ENCODE results near the gene TNNI3.
A peak's percentile ranks its signal among the peaks of the same experiment; 100 is the strongest.

Gene TNNI3

GRCh38 chr19:55146705-55147273 lies 10.7 kb downstream of the TNNI3 start:
- DNase-seq (ENCODE audit: low spot score): peak; percentile 88

GRCh38 chr19:55146078-55146704 lies 11.3 kb downstream of the TNNI3 start:
- peak; percentile 79 for DNase-seq (ENCODE audit: low spot score)

GRCh38 chr19:55145232-55145631 lies 12.3 kb downstream of the TNNI3 start:
- DNase-seq (ENCODE audit: low spot score): no peak

DNA sequence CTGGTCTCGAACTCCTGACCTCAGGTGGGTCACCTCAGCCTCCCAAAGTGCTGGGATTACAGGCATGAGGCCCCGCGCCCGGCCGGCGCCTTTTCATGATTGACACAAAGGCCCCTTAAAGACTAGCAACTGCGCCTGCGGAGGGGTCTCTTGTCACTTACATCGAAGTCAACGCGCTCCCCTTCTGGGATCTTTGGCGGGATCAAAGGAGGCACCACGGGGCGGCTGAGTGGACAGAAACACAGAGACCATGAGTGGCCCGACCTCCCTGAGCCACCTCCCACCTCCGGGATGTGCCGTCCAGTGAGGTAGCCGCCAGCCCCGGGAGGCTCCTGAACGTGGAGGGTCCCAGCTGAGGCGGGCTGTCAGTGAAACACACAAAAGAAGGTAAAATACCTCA lies 15.8 kb downstream of the TNNI3 start:
- DNase-seq (ENCODE audit: low spot score): no peak

DNA sequence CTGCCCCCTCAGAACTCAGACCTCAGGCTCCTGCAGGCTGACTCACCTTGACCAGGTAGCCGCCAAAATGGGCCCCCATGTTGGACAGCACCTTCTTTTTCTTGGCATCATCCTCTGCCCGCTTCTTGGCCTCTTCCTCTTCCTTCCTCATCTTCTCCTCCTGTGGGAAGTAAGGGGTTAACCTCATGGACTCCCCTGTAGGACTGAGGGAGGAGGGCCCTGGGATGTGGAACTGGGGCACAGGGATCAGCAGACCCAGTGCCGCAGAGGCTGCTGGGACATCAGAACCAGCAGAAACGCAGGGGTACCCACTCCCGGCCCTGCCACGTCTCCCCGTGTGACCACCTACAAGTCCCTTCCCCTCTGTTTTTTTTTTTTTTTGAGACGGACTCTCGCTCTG lies 19.6 kb downstream of the TNNI3 start:
- DNase-seq (ENCODE audit: low spot score): no peak

GRCh38 chr19:55136399-55137102 lies 21.0 kb downstream of the TNNI3 start:
- no peak for DNase-seq (ENCODE audit: low spot score)

- DNase-seq (ENCODE audit: low spot score): no peak
These were observed 22.8 kb downstream of the TNNI3 start for GRCh38 chr19:55134736-55135135.

DNA sequence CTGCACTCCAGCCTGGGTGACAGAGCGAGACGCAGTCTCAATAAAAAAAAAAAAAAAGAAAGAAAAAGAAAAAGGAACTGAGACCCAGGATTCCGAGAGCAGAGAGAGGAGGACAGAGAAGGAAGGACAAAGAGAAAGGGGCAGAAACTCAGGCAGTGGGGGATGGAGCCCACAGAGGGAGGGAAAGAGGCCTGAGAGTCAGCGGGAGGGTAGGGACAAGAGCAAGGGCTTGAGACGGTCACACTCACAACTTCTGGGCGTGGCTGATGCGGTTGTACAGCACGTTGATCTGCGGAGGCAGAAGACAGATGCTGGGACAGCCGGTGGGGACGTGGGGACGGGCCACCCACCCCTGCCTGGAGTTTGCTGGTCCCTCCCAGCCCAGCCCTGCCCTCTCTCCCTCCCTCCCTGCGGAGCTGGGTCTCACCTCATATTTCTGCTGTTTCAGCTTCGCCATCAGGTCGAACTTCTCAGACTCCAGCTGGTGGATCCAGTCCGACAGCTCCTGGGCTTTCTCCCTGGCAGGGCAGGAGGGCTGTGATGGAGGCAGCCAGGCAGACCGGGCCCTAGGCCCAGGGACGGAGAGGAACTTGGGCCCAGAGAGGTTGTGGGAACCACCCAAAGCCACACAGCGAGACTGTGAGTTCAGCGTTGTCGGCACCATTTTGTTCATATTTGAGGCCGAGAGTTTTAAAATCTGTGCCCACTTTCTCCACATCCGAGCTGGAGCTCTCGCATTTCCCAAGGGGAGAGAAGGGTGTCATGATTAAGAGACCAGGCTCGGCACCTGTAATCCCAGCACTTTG lies 23.7 kb downstream of the TNNI3 start:
- DNase-seq (ENCODE audit: low spot score): no peak

GRCh38 chr19:55132453-55133129 lies 24.9 kb downstream of the TNNI3 start:
- no peak for DNase-seq (ENCODE audit: low spot score)

GRCh38 chr19:55131421-55131820 lies 26.1 kb downstream of the TNNI3 start:
- no peak for DNase-seq (ENCODE audit: low spot score)

- no peak for DNase-seq (ENCODE audit: low spot score)
These were observed 38.5 kb downstream of the TNNI3 start for GRCh38 chr19:55119053-55119452.

- peak; percentile 79 for DNase-seq (ENCODE audit: low spot score)
These were observed 39.0 kb downstream of the TNNI3 start for GRCh38 chr19:55118401-55118991.

- peak; percentile 98 for DNase-seq (ENCODE audit: low spot score)
These were observed 39.7 kb downstream of the TNNI3 start for GRCh38 chr19:55117663-55118391.

DNA sequence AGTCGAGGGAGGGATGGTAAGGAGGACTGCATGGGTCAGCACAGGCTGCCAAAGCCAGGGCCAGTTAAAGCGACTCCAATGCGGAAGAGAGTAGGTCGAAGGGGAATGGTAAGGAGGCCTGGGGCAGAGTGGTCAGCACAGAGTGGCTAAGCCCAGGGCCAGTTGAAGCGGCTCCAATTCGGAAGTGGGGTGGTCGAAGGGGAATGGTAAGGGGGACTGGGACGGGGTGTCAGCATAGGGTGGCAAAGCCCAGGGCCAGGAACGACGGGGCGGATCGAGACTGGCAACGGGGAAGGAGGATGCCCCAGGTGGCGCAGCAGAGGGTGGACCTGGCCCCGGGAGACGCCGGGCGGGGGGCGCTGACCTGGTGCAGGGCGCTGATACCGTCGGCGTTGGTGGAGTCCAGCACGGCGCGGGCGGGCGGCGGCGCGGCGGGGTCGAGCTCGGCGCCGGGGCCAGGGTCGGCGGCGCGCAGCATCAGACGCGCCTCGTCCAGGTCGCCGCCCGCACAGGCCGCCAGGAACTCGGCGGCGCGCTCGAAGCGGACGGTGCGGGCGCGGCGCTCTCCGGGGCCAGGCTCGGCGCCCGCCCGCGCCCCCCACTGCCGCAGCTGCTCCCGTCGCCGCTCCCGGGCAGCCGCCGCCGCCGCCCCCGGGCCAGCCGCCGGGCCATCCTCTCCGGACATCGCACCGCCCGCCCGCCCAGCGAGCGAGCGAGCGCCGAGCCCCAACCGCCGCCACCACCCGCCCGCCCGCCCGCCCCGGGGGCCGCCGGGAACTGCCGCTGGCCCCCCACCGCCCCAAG lies 40.5 kb downstream of the TNNI3 start, which contains the start of gene PPP1R12C:
PPP1R12C (minus strand) TSS at position 779 of the 804 bp plus-strand sequence; CDS start at position 685, 94 bp downstream.
- peak; percentile 14 for DNase-seq (ENCODE audit: low spot score)

DNA sequence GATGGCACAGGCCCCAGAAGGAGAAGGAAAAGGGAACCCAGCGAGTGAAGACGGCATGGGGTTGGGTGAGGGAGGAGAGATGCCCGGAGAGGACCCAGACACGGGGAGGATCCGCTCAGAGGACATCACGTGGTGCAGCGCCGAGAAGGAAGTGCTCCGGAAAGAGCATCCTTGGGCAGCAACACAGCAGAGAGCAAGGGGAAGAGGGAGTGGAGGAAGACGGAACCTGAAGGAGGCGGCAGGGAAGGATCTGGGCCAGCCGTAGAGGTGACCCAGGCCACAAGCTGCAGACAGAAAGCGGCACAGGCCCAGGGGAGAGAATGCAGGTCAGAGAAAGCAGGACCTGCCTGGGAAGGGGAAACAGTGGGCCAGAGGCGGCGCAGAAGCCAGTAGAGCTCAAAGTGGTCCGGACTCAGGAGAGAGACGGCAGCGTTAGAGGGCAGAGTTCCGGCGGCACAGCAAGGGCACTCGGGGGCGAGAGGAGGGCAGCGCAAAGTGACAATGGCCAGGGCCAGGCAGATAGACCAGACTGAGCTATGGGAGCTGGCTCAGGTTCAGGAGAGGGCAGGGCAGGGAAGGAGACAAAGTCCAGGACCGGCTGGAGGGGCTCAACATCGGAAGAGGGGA lies 41.2 kb downstream of the TNNI3 start:
- no peak for DNase-seq (ENCODE audit: low spot score)

DNA sequence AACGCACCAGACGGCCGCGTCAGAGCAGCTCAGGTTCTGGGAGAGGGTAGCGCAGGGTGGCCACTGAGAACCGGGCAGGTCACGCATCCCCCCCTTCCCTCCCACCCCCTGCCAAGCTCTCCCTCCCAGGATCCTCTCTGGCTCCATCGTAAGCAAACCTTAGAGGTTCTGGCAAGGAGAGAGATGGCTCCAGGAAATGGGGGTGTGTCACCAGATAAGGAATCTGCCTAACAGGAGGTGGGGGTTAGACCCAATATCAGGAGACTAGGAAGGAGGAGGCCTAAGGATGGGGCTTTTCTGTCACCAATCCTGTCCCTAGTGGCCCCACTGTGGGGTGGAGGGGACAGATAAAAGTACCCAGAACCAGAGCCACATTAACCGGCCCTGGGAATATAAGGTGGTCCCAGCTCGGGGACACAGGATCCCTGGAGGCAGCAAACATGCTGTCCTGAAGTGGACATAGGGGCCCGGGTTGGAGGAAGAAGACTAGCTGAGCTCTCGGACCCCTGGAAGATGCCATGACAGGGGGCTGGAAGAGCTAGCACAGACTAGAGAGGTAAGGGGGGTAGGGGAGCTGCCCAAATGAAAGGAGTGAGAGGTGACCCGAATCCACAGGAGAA lies 42.0 kb downstream of the TNNI3 start:
- DNase-seq (ENCODE audit: low spot score): no peak

- no peak for DNase-seq (ENCODE audit: low spot score)
These were observed 42.9 kb downstream of the TNNI3 start for GRCh38 chr19:55114566-55115145.

DNA sequence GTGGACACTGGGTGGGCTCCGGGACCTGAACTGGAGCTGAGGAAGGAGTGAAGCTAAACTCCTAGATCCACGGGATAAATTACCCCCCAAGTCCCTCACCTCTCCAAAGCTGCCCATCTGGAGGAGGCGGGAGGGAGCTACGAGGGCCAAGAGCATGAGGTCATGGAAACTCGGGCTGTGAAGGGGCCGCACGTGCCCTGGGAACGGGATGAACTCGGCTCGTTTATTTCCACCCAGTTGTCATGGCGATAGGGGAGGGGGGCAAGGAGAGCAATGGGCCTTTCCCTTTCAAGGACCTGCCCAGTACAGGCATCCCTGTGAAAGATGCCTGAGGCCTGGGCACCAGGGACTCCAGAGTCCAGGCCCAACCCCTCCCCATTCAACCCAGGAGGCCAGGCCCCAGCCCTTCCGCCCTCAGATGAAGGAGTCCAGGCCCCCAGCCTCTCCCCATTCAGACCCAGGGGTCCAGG lies 43.9 kb downstream of the TNNI3 start:
- DNase-seq (ENCODE audit: low spot score): peak; percentile 80
